K562 (cell line): ENCODE results near the gene MMP19. TPM values are rescaled to one million over a fixed set of nuclear protein-coding genes. Genes with fewer than 3 reads are reported as not detected.
"Not testable (repeated sequence)": the region's sequence is repeated elsewhere in the genome, so short reads cannot be mapped to it uniquely, and the experiment has no call there.

ENCODE experiments used
- ATAC-seq: fragments of 200-7000 bp; cut with Tn5 transposase; 3 replicates; pipeline ENCODE4 v1.9.1; 2020; ENCODE audit warnings: moderate library complexity
- BruUV-seq: library from RNA; stranded (reverse); fragments of 400-500 nt; replicated peaks from 2 replicates; lab custom pipeline; 2021; lab: Mats Ljungman, UMichigan
- CTCF ChIA-PET: fragments of 300-600 bp; formaldehyde crosslinking; extraction: SDS; loops from one replicate; lab custom pipeline; 2021; ENCODE audit warnings: low intra/inter-chr PET ratio; lab: Yijun Ruan, JAX
- POLR2A ChIA-PET: fragments of 300-600, 350-650 bp; sonication (Branson Sonifier 250); formaldehyde crosslinking; extraction: SDS; loops from one replicate; lab custom pipeline; 2021; ENCODE audit warnings: antibody characterized with exemption, inconsistent platforms; lab: Yijun Ruan, JAX
- DNase-seq, 4 experiments: peaks; one replicate each; pipeline versions ENCODE4 v3.0.0 to v3.0.0-alpha.2; 2011 to 2018; ENCODE audit warnings: low spot score in 3 of 4, mixed read lengths in 3 of 4; ENCODE audit errors: extremely low read depth in 1 of 4
- FAIRE-seq: peaks from 2 replicates; lab custom pipeline; 2011; peaks lifted over from hg19 to GRCh38; lab: Jason Lieb, UNC
- H2AFZ ChIP-seq: 2 replicates; pipeline ENCODE4 v1.6.0; 2011; ENCODE audit warnings: low read depth, low read length, control low read depth, inconsistent platforms
- H3K27ac ChIP-seq: fragments of 200-600 bp; 3 replicates; pipeline ENCODE4 v1.8.0; 2011; ENCODE audit warnings: low read depth, mild to moderate bottlenecking, control low read depth, inconsistent platforms, low read length, moderate library complexity, mixed read lengths; ENCODE audit errors: extremely low read depth
- H3K27me3 ChIP-seq, 2 experiments: fragments of 300-600 bp in 1 of 2; 2 replicates in 1 of 2; 3 replicates in 1 of 2; pipeline versions ENCODE4 v1.6.0 to v1.8.0; 2011; ENCODE audit warnings: inconsistent platforms in 2 of 2, low read length in 2 of 2, mild to moderate bottlenecking in 1 of 2, mixed read lengths in 1 of 2, moderate library complexity in 1 of 2; ENCODE audit not compliant: control insufficient read depth in 2 of 2, insufficient read depth in 2 of 2
- H3K36me3 ChIP-seq: fragments of 300-600 bp; 3 replicates; pipeline ENCODE4 v1.8.0; 2011; ENCODE audit warnings: mild to moderate bottlenecking, low read length, inconsistent platforms; ENCODE audit not compliant: control insufficient read depth, insufficient read depth
- H3K4me1 ChIP-seq, 2 experiments: fragments of 200-600 bp in 1 of 2; replicated peaks in 1 of 2; 2 replicates in 1 of 2; 3 replicates in 1 of 2; pipeline versions ENCODE4 v1.5.1 to v1.8.0; 2011; ENCODE audit warnings: inconsistent platforms in 2 of 2, low read length in 2 of 2, mild to moderate bottlenecking in 1 of 2, mixed read lengths in 1 of 2, moderate library complexity in 1 of 2; ENCODE audit not compliant: control insufficient read depth in 2 of 2, insufficient read depth in 2 of 2
- H3K4me2 ChIP-seq: 2 replicates; pipeline ENCODE4 v1.6.1; 2011; ENCODE audit warnings: low read length, control low read depth, inconsistent platforms, mixed read lengths; ENCODE audit not compliant: insufficient read depth
- H3K4me3 ChIP-seq: fragments of 200-600 bp; sonication (generic), shearing (Covaris generic); 2 replicates; pipeline ENCODE4 v1.5.1; 2016; ENCODE audit warnings: control low read depth, inconsistent platforms
- H3K79me2 ChIP-seq: fragments of 200-600 bp; 3 replicates; pipeline ENCODE4 v1.8.0; 2011; ENCODE audit warnings: low read length, inconsistent platforms; ENCODE audit not compliant: control insufficient read depth, insufficient read depth
- H3K9ac ChIP-seq, 2 experiments: 2 replicates each; pipeline versions ENCODE4 v1.6.0 to v1.6.1; 2011; ENCODE audit warnings: low read depth in 2 of 2, low read length in 2 of 2, control low read depth in 1 of 2, inconsistent platforms in 1 of 2, mild to moderate bottlenecking in 1 of 2, mixed read lengths in 1 of 2; ENCODE audit not compliant: insufficient read depth in 1 of 2
- H3K9me1 ChIP-seq: one replicate; pipeline ENCODE4 v1.6.0; 2011; ENCODE audit warnings: inconsistent platforms, mild to moderate bottlenecking, low read length, moderate library complexity; ENCODE audit not compliant: control insufficient read depth, insufficient read depth
- H3K9me3 ChIP-seq: replicated peaks from 2 replicates; pipeline ENCODE4 v1.5.1; 2011; ENCODE audit warnings: low read depth, low read length, inconsistent platforms; ENCODE audit not compliant: control insufficient read depth, insufficient read depth
- H4K20me1 ChIP-seq: replicated peaks from 2 replicates; pipeline ENCODE4 v1.6.1; 2011; ENCODE audit warnings: low read length, inconsistent platforms, mixed read lengths; ENCODE audit not compliant: control insufficient read depth, insufficient read depth
- MIER1 ChIP-seq: fragments of 450-650 bp; IDR thresholded peaks from 2 replicates; pipeline ENCODE4 v1.6.1; 2016; ENCODE audit warnings: antibody characterized with exemption, mild to moderate bottlenecking, low read depth
- PML ChIP-seq: IDR thresholded peaks from 2 replicates; pipeline ENCODE4 v1.6.1; 2012; ENCODE audit warnings: low read length, inconsistent platforms
- SP1 ChIP-seq: sonication (generic); formaldehyde crosslinking; IDR thresholded peaks from 2 replicates; pipeline ENCODE4 v1.8.1; 2022; ENCODE audit warnings: mild to moderate bottlenecking, missing genetic modification reagents
- U2AF1 ChIP-seq: fragments of 200-400 bp; formaldehyde crosslinking; optimal IDR thresholded peaks from 2 replicates; pipeline ENCODE3; 2017; ENCODE audit warnings: mild to moderate bottlenecking, low read depth, low read length, moderate library complexity
- WGBS: fragments of 100-300 bp; shearing (Covaris generic); methylation state at CpG from one replicate; pipeline ENCODE4 v1.1.6; 2016; ENCODE audit warnings: low coverage, mixed read lengths; ENCODE audit not compliant: insufficient coverage; ENCODE audit errors: missing lambda C conversion rate; 5-methylcytosine and 5-hydroxymethylcytosine counted together
- in situ Hi-C: fragments of 300-500 bp; cut with MboI; formaldehyde crosslinking; loops from 4 replicates; pipeline ENCODE4 v1.15.0; 2018; ENCODE audit warnings: inconsistent platforms, mixed read lengths
- intact Hi-C: fragments of 100-400 bp; cut with micrococcal nuclease; formaldehyde crosslinking; loops from 2 replicates; pipeline ENCODE4 v1.14.2; 2022
- polyA plus RNA-seq, 8 experiments: library from polyadenylated mRNA; depleted of rRNA in 4 of 8; stranded (reverse) in 5 of 8; unstranded in 3 of 8; fragments of >200 nt; fragmentation: Nextera tagmentation in 2 of 8; fragmentation: Illumina TruSeq in 1 of 8; extraction: Ambion mirVana in 2 of 8; extraction: Trizol in 1 of 8; gene quantifications; 2 replicates each; pipeline versions ENCODE4 v1.2.1 to v1.2.3, GENCODE V29; 2011 to 2014; ENCODE audit warnings: inconsistent platforms in 1 of 8, missing spikeins in 1 of 8
- total RNA-seq, 7 experiments: library from RNA; depleted of rRNA in 6 of 7; stranded (reverse); fragments of >200 nt in 6 of 7; fragmentation: Illumina TruSeq in 2 of 7; extraction: Trizol in 2 of 7; gene quantifications; 2 replicates each; pipeline versions ENCODE4 v1.2.1 to v1.2.3, GENCODE V29; 2011 to 2021; ENCODE audit warnings: low replicate concordance in 1 of 7
- TF ChIP-seq, protein P1 (sequence below), 2 experiments: fragments of 450-650 bp in 1 of 2; sonication (generic) in 1 of 2; formaldehyde crosslinking; conservative IDR thresholded peaks; 2 replicates each; pipeline versions ENCODE4 v1.4.0 to v1.8.1; 2020 to 2022; ENCODE audit warnings: mild to moderate bottlenecking in 1 of 2, missing genetic modification reagents in 1 of 2

MMP19 gene
- total and polyA plus RNA-seq, 9 of the 15 experiments (the other 6 are each of a cell fraction or from before 2014, with no cell fraction given): 0.14 to 1.6 (median 0.66) TPM

DNA sequence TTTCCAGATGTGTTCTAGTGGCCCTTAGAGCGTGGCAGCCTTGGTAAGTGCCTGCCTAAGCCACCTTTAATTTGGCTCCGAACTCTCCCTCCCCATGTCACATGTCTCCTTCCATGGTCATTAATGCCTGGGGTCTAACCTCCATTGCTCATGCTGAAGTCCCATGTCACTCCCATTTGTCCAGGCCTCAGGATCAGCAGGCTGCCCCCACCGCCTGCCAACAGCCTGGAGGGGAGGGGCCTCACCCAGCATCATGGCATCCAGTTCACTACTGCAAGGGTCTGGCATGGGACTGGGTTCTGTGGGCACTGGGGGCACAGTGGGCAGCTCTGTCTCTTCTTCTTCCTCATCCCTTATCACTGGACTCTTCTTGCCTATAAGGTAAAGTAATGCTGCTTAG is 4.4 kb downstream of the MMP19 start:
- Histone ChIP-seq H3K9ac (no peak overlapping the region), H3K4me2 (no peak overlapping the region), H2AFZ (no peak overlapping the region), H3K79me2 (no peaks in the 10 kb centered on the region), H3K27me3 (no peaks in the 10 kb centered on the region), H3K36me3 (no peaks in the 10 kb centered on the region), H3K9me3 (no peaks in the 10 kb centered on the region), H4K20me1 (no peaks in the 10 kb centered on the region), H3K9me1 (no peaks in the 10 kb centered on the region)
- ATAC-seq (no peak), FAIRE-seq (no peak), DNase-seq (no peak)
- intact Hi-C loops (no loop called here), in situ Hi-C loops (no loop called here)
- no TSS peak for BruUV-seq
- ChIA-PET CTCF (no interaction called here), POLR2A (interaction anchor here (1.1 to 2.4 kb wide), 2 partner anchors 9 to 15 kb away, joined by 3 to 7 read pairs; no protein-coding TSS in a partner anchor)
- TF ChIP-seq MIER1: no peak
- TF ChIP-seq, protein P1, sequence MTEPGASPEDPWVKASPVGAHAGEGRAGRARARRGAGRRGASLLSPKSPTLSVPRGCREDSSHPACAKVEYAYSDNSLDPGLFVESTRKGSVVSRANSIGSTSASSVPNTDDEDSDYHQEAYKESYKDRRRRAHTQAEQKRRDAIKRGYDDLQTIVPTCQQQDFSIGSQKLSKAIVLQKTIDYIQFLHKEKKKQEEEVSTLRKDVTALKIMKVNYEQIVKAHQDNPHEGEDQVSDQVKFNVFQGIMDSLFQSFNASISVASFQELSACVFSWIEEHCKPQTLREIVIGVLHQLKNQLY (CRISPR knock-in tag; conservative IDR thresholded peaks at IDR 0.05): no peak
- TF ChIP-seq U2AF1: no peak
- TF ChIP-seq SP1: no peak
- TF ChIP-seq PML: no peak
- TF ChIP-seq, all 486 proteins: peak for 0
- Histone ChIP-seq H3K4me3 (no peak overlapping the region), H3K4me1 (peaks cover 11 to 13% of the 10 kb centered on the region in 2 experiments), H3K27ac (no peak overlapping the region)
- 55% methylated on average over 3 of the region's 3 CpGs for WGBS

DNA sequence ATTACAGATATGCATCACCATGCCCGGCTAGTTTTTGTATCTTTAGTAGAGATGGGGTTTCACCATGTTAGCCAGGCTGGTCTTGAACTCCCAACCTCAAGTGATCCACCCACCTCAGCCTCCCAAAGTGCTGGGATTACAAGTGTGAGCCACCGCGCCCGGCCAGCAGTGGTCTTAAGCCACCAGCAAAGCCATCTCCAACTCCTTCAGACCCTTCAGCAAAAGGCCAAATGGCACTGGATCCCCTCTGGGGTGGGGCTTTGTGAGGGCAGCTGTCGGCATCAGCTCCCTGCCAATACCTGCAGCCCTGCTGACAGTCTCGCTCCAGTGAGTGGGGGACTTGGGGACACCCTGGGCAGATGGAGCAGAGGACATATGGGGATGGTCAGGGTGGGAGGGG is 8.3 kb downstream of the MMP19 start:
- in situ Hi-C loops, H3K4me3 ChIP-seq, H3K27me3 ChIP-seq, intact Hi-C loops, CTCF ChIA-PET, H4K20me1 ChIP-seq, H3K27ac ChIP-seq, ATAC-seq, FAIRE-seq, BruUV-seq, H2AFZ ChIP-seq, H3K9ac ChIP-seq, H3K9me1 ChIP-seq, H3K4me2 ChIP-seq, H3K36me3 ChIP-seq, H3K9me3 ChIP-seq, DNase-seq: not testable (repeated sequence)
- Histone ChIP-seq H3K4me1 (peaks cover 9 to 27% of the 10 kb centered on the region in 2 experiments; a peak in 4 of 5 replicates), H3K79me2 (peaks cover 12% of the 10 kb centered on the region; the same call in 2 of the 3 replicates)
- WGBS: 86% methylated on average over 4 of the region's 6 CpGs
- POLR2A ChIA-PET: interaction anchor here (1.3 to 8.3 kb wide), 3 partner anchors 10 to 15 kb away, joined by 3 to 64 read pairs (median 8); partner anchors contain the start of genes ORMDL2 and SARNP
